ENCODE data around the gene FAM111A.

- TF ChIP-seq CTCF (IDR thresholded peaks at IDR 0.05) (no peak), POLR2A (IDR thresholded peaks at IDR 0.05) (no peak)
These were observed 9.8 kb downstream of the FAM111A start for GRCh38 chr11:59152312-59152951.

Data from uterus (tissue), 2 donors.